Spinal cord (tissue), 10 donors: ENCODE data around the gene ATP6AP1. TPM values are rescaled to one million over a fixed set of nuclear protein-coding genes. Genes with fewer than 3 reads are reported as not detected.
"Not testable (repeated sequence)": the region's sequence is repeated elsewhere in the genome, so short reads cannot be mapped to it uniquely, and the experiment has no call there.

Experiments
- DNase-seq, 6 donors: peaks; one replicate each; pipeline versions ENCODE4 v3.0.0 to v3.0.0-alpha.2; 2013 to 2015; ENCODE audit warnings: low spot score in 6 of 6, low read depth in 4 of 6
- H3K27ac ChIP-seq: one replicate; pipeline ENCODE4 v1.5.1; 2013; ENCODE audit warnings: low read depth, low read length, control low read depth
- H3K27me3 ChIP-seq: one replicate; pipeline ENCODE4 v1.6.1; 2013; ENCODE audit warnings: low read length; ENCODE audit not compliant: control insufficient read depth, insufficient read depth
- H3K36me3 ChIP-seq: one replicate; pipeline ENCODE4 v1.6.1; 2013; ENCODE audit warnings: low read length; ENCODE audit not compliant: control insufficient read depth, insufficient read depth
- H3K4me1 ChIP-seq: one replicate; pipeline ENCODE4 v1.6.1; 2013; ENCODE audit warnings: low read length; ENCODE audit not compliant: control insufficient read depth, insufficient read depth
- H3K4me3 ChIP-seq: one replicate; pipeline ENCODE4 v1.5.1; 2013; ENCODE audit warnings: low read depth, low read length, control low read depth
- H3K9me3 ChIP-seq: one replicate; pipeline ENCODE4 v1.6.1; 2013; ENCODE audit warnings: low read length; ENCODE audit not compliant: control insufficient read depth, insufficient read depth
- WGBS: methylation state at CpG from one replicate; pipeline ENCODE4 v1.1.5; 2013; ENCODE audit warnings: missing lambda C conversion rate; ENCODE audit not compliant: insufficient coverage; 5-methylcytosine and 5-hydroxymethylcytosine counted together
- polyA plus RNA-seq, 2 donors: library from polyadenylated mRNA; unstranded; fragments of 120-200 nt; gene quantifications; one replicate each; pipeline ENCODE4 v1.2.1, GENCODE V29; 2013; ENCODE audit not compliant: insufficient read length in 2 of 2
- total RNA-seq, 2 donors: library from RNA; depleted of rRNA in 1 of 2; stranded (reverse); fragments of 120-200 nt in 1 of 2; fragments of >200 nt in 1 of 2; gene quantifications; one replicate each; pipeline versions ENCODE4 v1.2.3 to v1.2.4, GENCODE V29; 2013 to 2014
- donor health status: healthy.

Gene ATP6AP1
- total and polyA plus RNA-seq, 4 donors: 62.8 to 208 (median 141) TPM

GRCh38 chrX:154398668-154399526 is 29.6 kb upstream of the ATP6AP1 start:
- DNase-seq: peak in 3 of 6 donors; percentile 66 to 93 (median 92)
- Histone ChIP-seq H3K36me3 (peaks cover 26% of the 10 kb centered on the region), H3K4me3 (peak overlapping the region; percentile 96), H3K9me3 (no peaks in the 10 kb centered on the region), H3K27me3 (no peaks in the 10 kb centered on the region), H3K4me1 (peaks cover 24% of the 10 kb centered on the region), H3K27ac (peak overlapping the region; percentile 98)
- WGBS: 24% methylated on average over 36 of the region's 49 CpGs

- DNase-seq: no peak
- Histone ChIP-seq H3K9me3 (no peaks in the 10 kb centered on the region), H3K4me3 (peak overlapping the region; percentile 96), H3K27ac (peak overlapping the region; percentile 47), H3K27me3 (no peaks in the 10 kb centered on the region), H3K36me3 (peaks cover 26% of the 10 kb centered on the region), H3K4me1 (peaks cover 24% of the 10 kb centered on the region)
- WGBS: 53% methylated on average over 3 of the region's 14 CpGs
These were observed 28.7 kb upstream of the ATP6AP1 start for GRCh38 chrX:154399527-154400368.

GRCh38 chrX:154400369-154400817 is 28.1 kb upstream of the ATP6AP1 start:
- H3K27ac ChIP-seq, DNase-seq, H3K27me3 ChIP-seq, H3K4me3 ChIP-seq, H3K9me3 ChIP-seq: not testable (repeated sequence)
- H3K4me1 ChIP-seq: peaks cover 24% of the 10 kb centered on the region
- peaks cover 26% of the 10 kb centered on the region for H3K36me3 ChIP-seq
- WGBS: 81% methylated on average over 3 of the region's 6 CpGs

- no peak for DNase-seq
- Histone ChIP-seq H3K27me3 (no peaks in the 10 kb centered on the region), H3K36me3 (peaks cover 26% of the 10 kb centered on the region), H3K9me3 (no peaks in the 10 kb centered on the region), H3K27ac (no peak overlapping the region), H3K4me3 (no peak overlapping the region), H3K4me1 (peaks cover 24% of the 10 kb centered on the region)
- 75% methylated on average over 6 of the region's 6 CpGs for WGBS
These were observed 27.3 kb upstream of the ATP6AP1 start for GRCh38 chrX:154401045-154401799.

- H3K27me3 ChIP-seq: no peaks in the 10 kb centered on the region
These were observed 26.4 kb upstream of the ATP6AP1 start for GRCh38 chrX:154401918-154402621.

GRCh38 chrX:154402622-154403127 is 25.8 kb upstream of the ATP6AP1 start:
- Histone ChIP-seq H3K4me1 (peaks cover 15% of the 10 kb centered on the region), H3K9me3 (no peaks in the 10 kb centered on the region), H3K27ac (no peak overlapping the region), H3K4me3 (no peak overlapping the region), H3K27me3 (no peaks in the 10 kb centered on the region), H3K36me3 (peaks cover 26% of the 10 kb centered on the region)
- no peak for DNase-seq
- WGBS: 81% methylated on average over 14 of the region's 19 CpGs

More at GRCh38 chrX:154401918-154402621, 26.4 kb upstream of the ATP6AP1 start:
- no peaks in the 10 kb centered on the region for H3K9me3 ChIP-seq
- H3K4me1 ChIP-seq: peaks cover 21% of the 10 kb centered on the region
- H3K27ac ChIP-seq: no peak overlapping the region
- no peak overlapping the region for H3K4me3 ChIP-seq
- DNase-seq: no peak
- H3K36me3 ChIP-seq: peaks cover 26% of the 10 kb centered on the region
- WGBS: 50% methylated on average over 1 of the region's 6 CpGs

- WGBS: 84% methylated on average over 9 of the region's 10 CpGs
- Histone ChIP-seq H3K4me3 (no peak overlapping the region), H3K9me3 (no peaks in the 10 kb centered on the region), H3K27ac (no peak overlapping the region), H3K4me1 (peaks cover 14% of the 10 kb centered on the region), H3K27me3 (no peaks in the 10 kb centered on the region), H3K36me3 (peaks cover 26% of the 10 kb centered on the region)
- DNase-seq: no peak
These were observed 25.3 kb upstream of the ATP6AP1 start for GRCh38 chrX:154403192-154403591.

GRCh38 chrX:154403858-154404257 is 24.6 kb upstream of the ATP6AP1 start:
- DNase-seq: no peak
- Histone ChIP-seq H3K9me3 (no peaks in the 10 kb centered on the region), H3K4me1 (peaks cover 14% of the 10 kb centered on the region), H3K36me3 (peaks cover 26% of the 10 kb centered on the region), H3K27ac (no peak overlapping the region), H3K27me3 (no peaks in the 10 kb centered on the region), H3K4me3 (no peak overlapping the region)
- WGBS: no CpG with 5 or more reads among the region's 4 CpGs
